OCI-LY1 (cell line): ENCODE data around the gene KCNJ12.

Source experiments
- EZH2 ChIP-seq: fragments of 200-600 bp; sonication (generic), shearing (Covaris generic); IDR thresholded peaks from 2 replicates; pipeline ENCODE4 v1.8.0; 2017; ENCODE audit warnings: borderline replicate concordance, mixed run types, mild to moderate bottlenecking, antibody characterized with exemption, low read length, moderate library complexity, mixed read lengths
- TF ChIP-seq, protein P1 (sequence below): fragments of 200-600 bp; sonication (generic), shearing (Covaris generic); IDR thresholded peaks from 2 replicates; pipeline ENCODE4 v1.5.1; 2017; ENCODE audit warnings: mild to moderate bottlenecking, antibody characterized with exemption, low read length, moderate library complexity, mixed read lengths

GRCh38 chr17:21399474-21400186 is 23.5 kb downstream of the KCNJ12 start:
- TF ChIP-seq, protein P1, sequence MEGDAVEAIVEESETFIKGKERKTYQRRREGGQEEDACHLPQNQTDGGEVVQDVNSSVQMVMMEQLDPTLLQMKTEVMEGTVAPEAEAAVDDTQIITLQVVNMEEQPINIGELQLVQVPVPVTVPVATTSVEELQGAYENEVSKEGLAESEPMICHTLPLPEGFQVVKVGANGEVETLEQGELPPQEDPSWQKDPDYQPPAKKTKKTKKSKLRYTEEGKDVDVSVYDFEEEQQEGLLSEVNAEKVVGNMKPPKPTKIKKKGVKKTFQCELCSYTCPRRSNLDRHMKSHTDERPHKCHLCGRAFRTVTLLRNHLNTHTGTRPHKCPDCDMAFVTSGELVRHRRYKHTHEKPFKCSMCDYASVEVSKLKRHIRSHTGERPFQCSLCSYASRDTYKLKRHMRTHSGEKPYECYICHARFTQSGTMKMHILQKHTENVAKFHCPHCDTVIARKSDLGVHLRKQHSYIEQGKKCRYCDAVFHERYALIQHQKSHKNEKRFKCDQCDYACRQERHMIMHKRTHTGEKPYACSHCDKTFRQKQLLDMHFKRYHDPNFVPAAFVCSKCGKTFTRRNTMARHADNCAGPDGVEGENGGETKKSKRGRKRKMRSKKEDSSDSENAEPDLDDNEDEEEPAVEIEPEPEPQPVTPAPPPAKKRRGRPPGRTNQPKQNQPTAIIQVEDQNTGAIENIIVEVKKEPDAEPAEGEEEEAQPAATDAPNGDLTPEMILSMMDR, result no peak
- TF ChIP-seq EZH2, result no peak
